ENCODE results near the gene DEDD2. TPM values are rescaled to one million over a fixed set of nuclear protein-coding genes. Genes with fewer than 3 reads are reported as not detected.

Gene DEDD2
- total and polyA plus RNA-seq, 3 donors from 2014 or later, result 40.7 to 80.0 (median 54.4) TPM

GRCh38 chr19:42176990-42177685 lies 40.3 kb downstream of the DEDD2 start:
- peak; percentile 71 for DNase-seq
- Histone ChIP-seq H3K4me3 (peak overlapping the region; percentile 39 to 41), H3K9me3 (no peaks in the 10 kb centered on the region), H3K36me3 (ENCODE audit: low read depth, missing control alignments) (no peaks in the 10 kb centered on the region), H3K27ac (no peak overlapping the region), H3K4me1 (peaks cover 10% of the 10 kb centered on the region), H3K27me3 (no peaks in the 10 kb centered on the region)
- intact Hi-C loops (cut with DNase I; ENCODE audit: low total_unique reads), result no loop called here
- TF ChIP-seq CTCF (IDR thresholded peaks at IDR 0.05), result peak in 1 of 3 experiments; percentile 32
- TF ChIP-seq POLR2A (IDR thresholded peaks at IDR 0.05), result no peak
- WGBS, 2 donors, result 1 to 2% methylated on average over 13 to 66 of the region's 66 CpGs

- no peak for DNase-seq
- intact Hi-C loops (cut with DNase I; ENCODE audit: low total_unique reads), result no loop called here
- Histone ChIP-seq H3K36me3 (ENCODE audit: low read depth, missing control alignments) (no peaks in the 10 kb centered on the region), H3K4me1 (peaks cover 10% of the 10 kb centered on the region), H3K9me3 (no peaks in the 10 kb centered on the region), H3K4me3 (peak overlapping the region; percentile 39 to 41), H3K27me3 (no peaks in the 10 kb centered on the region), H3K27ac (no peak overlapping the region)
- WGBS, 2 donors, result 1 to 2% methylated on average over 19 to 31 of the region's 31 CpGs
- TF ChIP-seq CTCF (IDR thresholded peaks at IDR 0.05) (no peak), POLR2A (IDR thresholded peaks at IDR 0.05) (no peak)
Observed at GRCh38 chr19:42176649-42176989, 40.9 kb downstream of the DEDD2 start.

GRCh38 chr19:42175952-42176648 lies 41.4 kb downstream of the DEDD2 start:
- no peak overlapping the region for H3K27ac ChIP-seq
- peaks cover 10% of the 10 kb centered on the region for H3K4me1 ChIP-seq
- DNase-seq, result peak; percentile 21
- WGBS, 2 donors, result 1% methylated on average over 34 of the region's 34 CpGs
- H3K27me3 ChIP-seq, result no peaks in the 10 kb centered on the region
- H3K4me3 ChIP-seq, result peak overlapping the region; percentile 39 to 41
- intact Hi-C loops (cut with DNase I; ENCODE audit: low total_unique reads), result no loop called here
- H3K9me3 ChIP-seq, result no peaks in the 10 kb centered on the region
- no peak for TF ChIP-seq CTCF (IDR thresholded peaks at IDR 0.05)
- TF ChIP-seq POLR2A (IDR thresholded peaks at IDR 0.05), result no peak
- no peaks in the 10 kb centered on the region for H3K36me3 ChIP-seq (ENCODE audit: low read depth, missing control alignments)

GRCh38 chr19:42174958-42175734 lies 42.3 kb downstream of the DEDD2 start:
- intact Hi-C loops (cut with DNase I; ENCODE audit: low total_unique reads), result no loop called here
- Histone ChIP-seq H3K36me3 (ENCODE audit: low read depth, missing control alignments) (no peaks in the 10 kb centered on the region), H3K9me3 (no peaks in the 10 kb centered on the region), H3K27me3 (no peaks in the 10 kb centered on the region), H3K27ac (no peak overlapping the region), H3K4me1 (peaks cover 10% of the 10 kb centered on the region), H3K4me3 (no peak overlapping the region)
- DNase-seq, result no peak
- TF ChIP-seq CTCF (IDR thresholded peaks at IDR 0.05), result no peak
- TF ChIP-seq POLR2A (IDR thresholded peaks at IDR 0.05), result no peak
- WGBS, 2 donors, result 33 to 45% methylated on average over 6 of the region's 6 CpGs

Data from testis (tissue), 3 donors.